Naive thymus-derived CD8-positive, alpha-beta T cell (primary cell): Measurements from ENCODE around the gene RNASEH2B. TPM values are rescaled to one million over a fixed set of nuclear protein-coding genes. Genes with fewer than 3 reads are reported as not detected.
A peak's percentile ranks its signal among the peaks of the same experiment; 100 is the strongest.

Experiments
- ATAC-seq, 2 donors: fragments of 150-1000 bp; cut with Tn5 transposase in 1 of 2; sonication (Bioruptor Pico), chemical (Tn5 transposase) in 1 of 2; 1 replicate in 1 of 2; 2 replicates in 1 of 2; pipeline ENCODE4 v1.10.0; 2021; ENCODE audit warnings: mild to moderate bottlenecking in 2 of 2, moderate library complexity in 2 of 2
- POLR2A ChIA-PET: fragments of 350-600 bp; sonication (Branson Sonifier 250); formaldehyde crosslinking; loops from one replicate; lab custom pipeline; 2021; ENCODE audit warnings: antibody characterized with exemption; lab: Charles Lee
- DNase-seq, 10 donors: peaks; one replicate each; pipeline versions ENCODE4 v3.0.0 to v3.0.0-alpha.2; 2020 to 2022
- H3K27ac Mint-ChIP-seq, 10 donors: one replicate each; pipeline ENCODE4 v1.8.0; 2020 to 2022; ENCODE audit warnings: mild to moderate bottlenecking in 10 of 10, mixed read lengths in 10 of 10, moderate library complexity in 4 of 10, inconsistent platforms in 1 of 10
- H3K27me3 Mint-ChIP-seq, 5 donors: one replicate each; pipeline ENCODE4 v1.8.0; 2021 to 2022; ENCODE audit warnings: mixed read lengths in 5 of 5
- H3K36me3 Mint-ChIP-seq, 3 donors: one replicate each; pipeline ENCODE4 v1.8.0; 2020 to 2022; ENCODE audit warnings: mixed read lengths in 3 of 3, mild to moderate bottlenecking in 2 of 3, inconsistent platforms in 1 of 3
- H3K4me1 Mint-ChIP-seq, 4 donors: one replicate each; pipeline ENCODE4 v1.8.0; 2021 to 2022; ENCODE audit warnings: mixed read lengths in 4 of 4
- H3K4me3 Mint-ChIP-seq, 10 donors: one replicate each; pipeline ENCODE4 v1.8.0; 2020 to 2022; ENCODE audit warnings: mild to moderate bottlenecking in 10 of 10, mixed read lengths in 10 of 10, moderate library complexity in 6 of 10, inconsistent platforms in 1 of 10
- H3K9me3 Mint-ChIP-seq, 9 donors: one replicate each; pipeline ENCODE4 v1.8.0; 2020 to 2022; ENCODE audit warnings: mixed read lengths in 9 of 9, mild to moderate bottlenecking in 3 of 9, inconsistent platforms in 1 of 9, moderate library complexity in 1 of 9
- polyA plus RNA-seq, 3 donors: library from polyadenylated mRNA; unstranded; fragments of 300-500 nt; fragmentation: Illumina TruSeq; gene quantifications; one replicate each; pipeline ENCODE4 v1.2.3, GENCODE V29; 2021
- total RNA-seq, 8 experiments: library from RNA in 2 of 8; stranded (reverse) in 2 of 8; gene quantifications; one replicate each; pipeline ENCODE4 v1.2.3 and lab custom pipeline; 2021 to 2026

Gene RNASEH2B, protein sequence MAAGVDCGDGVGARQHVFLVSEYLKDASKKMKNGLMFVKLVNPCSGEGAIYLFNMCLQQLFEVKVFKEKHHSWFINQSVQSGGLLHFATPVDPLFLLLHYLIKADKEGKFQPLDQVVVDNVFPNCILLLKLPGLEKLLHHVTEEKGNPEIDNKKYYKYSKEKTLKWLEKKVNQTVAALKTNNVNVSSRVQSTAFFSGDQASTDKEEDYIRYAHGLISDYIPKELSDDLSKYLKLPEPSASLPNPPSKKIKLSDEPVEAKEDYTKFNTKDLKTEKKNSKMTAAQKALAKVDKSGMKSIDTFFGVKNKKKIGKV
- total RNA-seq (10 to 100 TPM; 78.5 to 98.3 TPM), polyA plus RNA-seq (100 to 1,000 TPM; 101 to 118 (median 113) TPM), total RNA-seq (lab: John Stamatoyannopoulos, UW) (81.2 to 94.1 (median 88.3) reads per million in 6 experiments)

DNA sequence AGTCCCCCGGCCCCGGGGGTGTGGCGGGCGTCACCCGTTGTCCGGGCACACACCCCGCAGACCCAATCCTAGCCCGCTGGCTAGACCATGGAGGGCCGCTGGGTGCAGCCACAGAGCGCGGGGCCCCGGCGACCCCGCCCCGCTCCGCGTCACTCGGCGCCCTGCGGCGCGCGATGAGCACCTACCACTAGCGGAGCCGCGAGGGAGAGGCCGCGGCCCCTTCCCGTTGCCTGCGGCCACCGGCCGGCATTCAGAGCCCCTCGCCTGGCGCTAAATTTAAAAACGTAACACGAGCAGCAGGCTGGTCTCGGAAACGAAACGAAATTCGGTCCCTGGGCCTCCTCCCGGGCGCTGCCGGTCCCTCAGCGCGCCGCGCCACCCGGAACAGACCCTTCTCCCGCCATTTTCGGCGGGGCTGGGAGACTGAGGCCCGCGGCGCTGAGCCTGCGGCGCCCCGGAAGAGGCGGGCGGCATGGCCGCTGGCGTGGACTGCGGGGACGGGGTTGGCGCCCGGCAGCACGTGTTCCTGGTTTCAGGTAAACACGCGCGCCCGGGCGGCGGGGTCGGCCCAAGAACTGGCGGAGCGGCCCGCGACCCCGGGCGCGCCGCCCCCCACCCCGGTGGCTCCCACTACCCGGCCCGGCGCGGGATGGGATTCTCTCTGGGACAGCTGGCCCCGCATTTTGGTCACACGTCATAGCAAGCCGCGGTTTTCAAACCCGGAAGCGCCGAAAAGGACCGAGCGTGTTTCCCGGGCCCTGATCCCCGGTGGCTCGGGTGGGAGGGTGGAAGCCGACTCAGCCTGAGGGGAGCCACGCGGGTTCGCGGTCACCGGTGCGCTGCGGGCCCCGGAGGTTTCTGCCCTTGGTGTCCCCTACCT is at the start of gene RNASEH2B:
TSS of gene RNASEH2B (plus strand) at position 187 of the 880 bp plus-strand sequence. CDS start at position 473, 286 bp downstream.
- Mint-ChIP-seq H3K27me3 (peaks cover 0 to 3% (median 0%) of the 10 kb centered on the region in 5 donors), H3K4me3 (peak within 1 kb of the TSS; percentile 80 to 97 (median 90)), H3K9me3 (no peaks in the 10 kb centered on the region), H3K27ac (peak within 1 kb of the TSS; percentile 93 to 99 (median 97)), H3K36me3 (peaks cover 0 to 4% (median 0%) of the 10 kb centered on the region in 3 donors), H3K4me1 (peaks cover 17 to 47% (median 33%) of the 10 kb centered on the region in 4 donors)
- POLR2A ChIA-PET: interaction anchor here (0.8 to 5.7 kb wide), 9 partner anchors 9 to 913 kb away, joined by 3 to 87 read pairs (median 5); partner anchors contain the start of gene TRIM13
- ATAC-seq: peak; percentile 77 to 82
- DNase-seq: peak; percentile 55 to 85 (median 68)

GRCh38 chr13:50864492-50864891 is 45.1 kb upstream of the RNASEH2B start:
- POLR2A ChIA-PET: no interaction called here
- no peak for ATAC-seq
- peaks cover 0 to 5% (median 0%) of the 10 kb centered on the region in 4 donors for H3K4me1 Mint-ChIP-seq

DNA sequence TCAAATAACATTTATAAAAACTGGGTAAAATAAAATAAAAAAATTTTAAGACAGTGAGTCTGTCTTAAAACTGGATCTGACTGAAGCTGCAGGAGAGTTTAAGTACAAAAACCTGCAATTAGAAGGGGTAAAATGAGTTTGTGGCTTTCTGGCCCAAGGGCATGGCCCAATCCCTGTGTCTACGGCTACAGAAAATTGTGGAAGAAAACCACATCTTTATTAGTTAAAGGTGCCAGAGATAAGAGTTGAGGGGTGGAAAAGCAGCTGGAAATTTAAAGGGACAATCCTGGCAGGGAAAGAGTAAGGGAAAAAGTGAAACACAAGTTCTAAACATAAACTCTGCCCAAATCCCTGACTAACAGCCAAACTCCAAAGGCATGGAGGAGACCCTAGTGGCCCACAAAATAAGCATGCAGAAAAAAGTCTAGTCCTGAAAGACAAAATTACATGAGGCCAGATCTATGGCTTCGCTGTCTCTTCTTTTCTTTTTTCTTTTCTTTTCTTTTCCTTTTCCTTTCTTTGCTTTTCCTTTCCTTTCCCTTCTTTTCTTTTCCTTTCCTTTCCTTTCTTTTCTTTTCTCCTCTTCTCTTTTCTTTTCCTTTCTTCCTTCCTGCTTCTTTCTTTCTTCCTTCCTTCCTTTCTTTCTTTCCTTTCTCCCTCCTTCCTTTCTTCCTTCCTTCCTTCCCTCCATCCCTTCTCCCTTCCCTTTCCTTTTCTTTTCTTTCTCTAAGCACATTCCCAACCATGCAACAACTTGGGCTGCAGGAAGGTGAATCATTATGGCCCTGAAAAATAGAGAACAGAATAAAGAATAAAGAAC is 42.6 kb upstream of the RNASEH2B start:
- Mint-ChIP-seq H3K36me3 (no peaks in the 10 kb centered on the region), H3K27me3 (peaks cover 0 to 4% (median 0%) of the 10 kb centered on the region in 5 donors), H3K9me3 (peaks cover 0 to 2% (median 0%) of the 10 kb centered on the region in 9 donors), H3K4me1 (peaks cover 0 to 5% (median 0%) of the 10 kb centered on the region in 4 donors), H3K4me3 (no peak overlapping the region), H3K27ac (peak overlapping the region in 2 of 10 donors; percentile 1 to 82)
- DNase-seq (no peak), ATAC-seq (no peak)
- POLR2A ChIA-PET: no interaction called here

More at GRCh38 chr13:50864492-50864891, 45.1 kb upstream of the RNASEH2B start:
- Mint-ChIP-seq H3K4me3 (no peak overlapping the region), H3K9me3 (peaks cover 0 to 15% (median 5%) of the 10 kb centered on the region in 9 donors), H3K27ac (no peak overlapping the region), H3K36me3 (peaks cover 0 to 6% (median 4%) of the 10 kb centered on the region in 3 donors), H3K27me3 (peaks cover 0 to 10% (median 0%) of the 10 kb centered on the region in 5 donors)
- DNase-seq: no peak

DNA sequence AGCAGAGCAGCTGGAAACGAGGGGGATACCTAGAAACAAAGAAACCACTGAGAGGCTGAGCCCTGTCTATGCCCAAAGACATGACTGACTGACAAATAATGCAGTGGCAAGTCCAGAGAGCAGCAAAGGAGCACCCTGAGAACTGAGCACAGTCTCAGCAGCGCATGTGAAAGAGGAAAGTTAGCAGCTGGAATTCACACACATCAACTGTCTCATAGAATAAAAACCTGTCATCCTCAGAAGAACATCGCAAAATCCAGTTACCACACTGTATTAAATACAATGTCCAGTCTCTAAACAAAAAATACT is 42.0 kb upstream of the RNASEH2B start:
- no peak for ATAC-seq
- Mint-ChIP-seq H3K27ac (peak overlapping the region in 2 of 10 donors; percentile 1 to 82), H3K27me3 (peaks cover 0 to 4% (median 0%) of the 10 kb centered on the region in 5 donors), H3K4me3 (no peak overlapping the region), H3K36me3 (no peaks in the 10 kb centered on the region), H3K9me3 (peaks cover 0 to 2% (median 0%) of the 10 kb centered on the region in 9 donors), H3K4me1 (peaks cover 0 to 5% (median 0%) of the 10 kb centered on the region in 4 donors)
- no peak for DNase-seq
- POLR2A ChIA-PET: no interaction called here

GRCh38 chr13:50871405-50871804 is 38.2 kb upstream of the RNASEH2B start:
- Mint-ChIP-seq H3K27me3 (no peaks in the 10 kb centered on the region), H3K27ac (no peak overlapping the region), H3K9me3 (no peaks in the 10 kb centered on the region), H3K36me3 (no peaks in the 10 kb centered on the region), H3K4me1 (peaks cover 0 to 5% (median 0%) of the 10 kb centered on the region in 4 donors), H3K4me3 (no peak overlapping the region)
- DNase-seq (no peak), ATAC-seq (no peak)
- POLR2A ChIA-PET: no interaction called here

- no peaks in the 10 kb centered on the region for H3K27me3 Mint-ChIP-seq
- no peak overlapping the region for H3K4me3 Mint-ChIP-seq
- POLR2A ChIA-PET: no interaction called here
- H3K4me1 Mint-ChIP-seq: no peaks in the 10 kb centered on the region
- no peak overlapping the region for H3K27ac Mint-ChIP-seq
- no peak for ATAC-seq
- no peak for DNase-seq
- no peaks in the 10 kb centered on the region for H3K36me3 Mint-ChIP-seq
- no peaks in the 10 kb centered on the region for H3K9me3 Mint-ChIP-seq
Observed at GRCh38 chr13:50873467-50873866, 36.1 kb upstream of the RNASEH2B start.

- Mint-ChIP-seq H3K36me3 (no peaks in the 10 kb centered on the region), H3K4me3 (no peak overlapping the region), H3K4me1 (no peaks in the 10 kb centered on the region), H3K9me3 (no peaks in the 10 kb centered on the region), H3K27me3 (peaks cover 0 to 2% (median 0%) of the 10 kb centered on the region in 5 donors), H3K27ac (no peak overlapping the region)
- DNase-seq: no peak
- POLR2A ChIA-PET: no interaction called here
- no peak for ATAC-seq
Observed at GRCh38 chr13:50873991-50874390, 35.6 kb upstream of the RNASEH2B start.

DNA sequence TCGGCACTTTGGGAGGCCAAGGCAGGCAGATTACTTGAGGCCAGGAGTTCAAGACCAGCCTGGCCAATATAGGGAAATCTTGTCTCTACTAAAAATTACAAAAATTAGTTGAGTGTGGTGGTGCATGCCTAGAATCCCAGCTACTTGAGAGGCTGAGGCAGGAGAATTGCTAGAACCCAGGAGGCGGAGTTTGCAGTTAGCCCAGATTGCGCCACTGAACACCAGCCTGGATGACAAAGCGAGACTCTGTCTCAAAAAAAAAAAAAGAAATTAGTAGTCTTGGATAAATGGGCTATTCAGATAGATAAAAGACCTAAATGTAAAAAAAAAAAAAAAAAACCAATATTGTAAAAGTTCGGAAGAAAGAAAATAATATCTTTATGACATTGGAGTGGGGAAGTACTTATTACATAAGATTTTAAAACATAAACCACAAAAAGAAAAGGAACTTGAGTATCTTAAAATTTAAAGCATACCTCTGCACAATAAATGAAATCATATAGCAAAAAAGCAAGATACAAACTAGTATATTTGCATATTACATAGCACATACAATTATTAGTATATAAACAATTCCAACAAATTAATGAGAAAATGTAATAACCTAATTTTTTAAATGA is 26.7 kb upstream of the RNASEH2B start:
- ATAC-seq: no peak
- Mint-ChIP-seq H3K9me3 (peaks cover 0 to 3% (median 0%) of the 10 kb centered on the region in 9 donors), H3K27me3 (peaks cover 0 to 10% (median 0%) of the 10 kb centered on the region in 5 donors), H3K36me3 (peaks cover 0 to 4% (median 0%) of the 10 kb centered on the region in 3 donors), H3K4me1 (peaks cover 0 to 8% (median 3%) of the 10 kb centered on the region in 4 donors), H3K27ac (no peak overlapping the region), H3K4me3 (no peak overlapping the region)
- no peak for DNase-seq
- POLR2A ChIA-PET: no interaction called here

DNA sequence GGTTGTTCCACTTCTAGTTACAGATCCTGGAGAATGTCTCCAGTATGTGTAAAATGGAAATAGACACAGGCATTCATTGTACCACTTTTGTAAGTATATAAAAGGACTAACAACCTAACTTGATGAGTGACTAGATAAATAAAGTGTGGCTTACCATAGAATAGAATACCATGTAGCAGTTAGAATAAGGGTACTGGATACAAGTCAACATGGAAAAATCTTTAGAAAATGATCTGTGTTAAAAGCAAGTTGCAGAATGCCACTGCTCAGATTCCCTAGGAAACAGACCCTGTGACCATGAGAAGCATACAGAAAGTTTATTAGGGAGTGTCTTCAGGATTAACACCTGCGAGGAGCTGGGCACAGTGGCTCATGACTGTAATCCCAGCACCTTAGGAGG is 25.9 kb upstream of the RNASEH2B start:
- Mint-ChIP-seq H3K9me3 (peaks cover 0 to 3% (median 0%) of the 10 kb centered on the region in 9 donors), H3K36me3 (peaks cover 0 to 4% (median 0%) of the 10 kb centered on the region in 3 donors), H3K4me3 (no peak overlapping the region), H3K27me3 (peaks cover 0 to 10% (median 0%) of the 10 kb centered on the region in 5 donors), H3K27ac (no peak overlapping the region), H3K4me1 (peaks cover 0 to 8% (median 3%) of the 10 kb centered on the region in 4 donors)
- no peak for ATAC-seq
- no peak for DNase-seq
- POLR2A ChIA-PET: no interaction called here

DNA sequence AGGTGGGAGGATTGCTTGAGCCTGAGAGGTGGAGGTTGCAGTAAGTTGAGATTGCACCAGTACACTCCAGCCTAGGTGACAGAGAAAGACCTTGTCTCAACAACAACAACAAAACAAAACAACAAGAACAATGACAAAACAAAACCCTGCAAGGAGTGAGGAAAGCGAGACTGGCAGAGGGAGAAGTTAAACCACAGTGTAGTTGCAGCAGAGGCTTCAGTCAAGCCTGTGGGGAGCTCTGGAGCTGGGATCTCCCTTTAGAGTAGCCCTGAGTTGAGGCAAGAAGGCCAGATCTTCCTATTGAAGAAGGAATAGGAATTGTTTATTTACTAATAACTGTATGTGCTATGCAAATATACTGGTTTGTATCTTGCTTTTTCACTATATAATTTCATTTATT is 25.3 kb upstream of the RNASEH2B start:
- Mint-ChIP-seq H3K4me1 (peaks cover 0 to 12% (median 3%) of the 10 kb centered on the region in 4 donors), H3K27me3 (peaks cover 0 to 8% (median 0%) of the 10 kb centered on the region in 5 donors), H3K27ac (no peak overlapping the region), H3K9me3 (peaks cover 0 to 3% (median 0%) of the 10 kb centered on the region in 9 donors), H3K4me3 (no peak overlapping the region), H3K36me3 (peaks cover 0 to 4% (median 0%) of the 10 kb centered on the region in 3 donors)
- POLR2A ChIA-PET: no interaction called here
- DNase-seq: no peak
- no peak for ATAC-seq

DNA sequence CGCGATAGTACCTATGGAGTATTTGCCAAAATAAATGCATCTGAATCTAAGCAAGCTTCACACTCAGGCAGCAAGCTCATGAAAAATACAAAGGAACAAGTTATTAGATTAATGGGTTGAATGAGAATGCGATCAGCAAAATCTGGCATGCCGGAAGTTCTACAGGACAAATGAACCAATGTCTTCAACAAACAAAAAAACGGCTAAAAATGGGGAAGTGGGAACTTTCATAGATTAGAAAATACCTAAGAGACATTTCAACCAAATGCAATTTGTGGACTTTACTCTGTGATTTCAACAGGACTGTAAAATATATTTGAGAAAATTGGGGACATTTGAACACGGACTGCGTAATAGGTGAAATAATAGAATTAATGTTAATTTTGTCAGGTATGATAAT is 22.4 kb upstream of the RNASEH2B start:
- POLR2A ChIA-PET: no interaction called here
- ATAC-seq (no peak), DNase-seq (no peak)
- Mint-ChIP-seq H3K9me3 (peaks cover 0 to 3% (median 0%) of the 10 kb centered on the region in 9 donors), H3K4me1 (peaks cover 6 to 35% (median 17%) of the 10 kb centered on the region in 4 donors), H3K27me3 (peaks cover 0 to 3% (median 0%) of the 10 kb centered on the region in 5 donors), H3K36me3 (peaks cover 0 to 4% (median 0%) of the 10 kb centered on the region in 3 donors), H3K27ac (no peak overlapping the region), H3K4me3 (no peak overlapping the region)
